A673 (cell line): ENCODE measurements around the gene VAMP2. TPM values are rescaled to one million over a fixed set of nuclear protein-coding genes. Genes with fewer than 3 reads are reported as not detected.
A peak's percentile ranks its signal among the peaks of the same experiment; 100 is the strongest.

Source experiments
- BruUV-seq: library from RNA; stranded (reverse); fragments of 400-500 nt; replicated peaks from 2 replicates; lab custom pipeline; 2021; lab: Mats Ljungman, UMichigan
- CTCF ChIA-PET: fragments of 300-600 bp; sonication (Branson Sonifier 250); formaldehyde crosslinking; loops from one replicate; lab custom pipeline; 2022; ENCODE audit warnings: antibody characterized with exemption; lab: Charles Lee
- POLR2A ChIA-PET: fragments of 300-600 bp; sonication (Branson Sonifier 250); formaldehyde crosslinking; loops from one replicate; lab custom pipeline; 2022; ENCODE audit warnings: antibody characterized with exemption; ENCODE audit not compliant: low non-redundant PET; lab: Charles Lee
- DNase-seq: peaks from one replicate; pipeline ENCODE4 v3.0.0-alpha.2; 2015; ENCODE audit warnings: low spot score
- H3K27ac ChIP-seq: fragments of 200-600 bp; sonication (generic); 2 replicates; pipeline ENCODE4 v1.5.1; 2016; ENCODE audit warnings: mixed run types, low read depth, mild to moderate bottlenecking, mixed read lengths, antibody characterized with exemption, low read length; ENCODE audit not compliant: poor library complexity, severe bottlenecking
- H3K27me3 ChIP-seq: fragments of 200-600 bp; sonication (generic); replicated peaks from 2 replicates; pipeline ENCODE4 v1.6.1; 2017; ENCODE audit warnings: mixed run types, low read depth, mild to moderate bottlenecking, mixed read lengths, antibody characterized with exemption, low read length; ENCODE audit not compliant: insufficient read depth, poor library complexity
- H3K36me3 ChIP-seq: fragments of 200-600 bp; sonication (generic); 2 replicates; pipeline ENCODE4 v1.6.1; 2016; ENCODE audit warnings: mixed run types, mild to moderate bottlenecking, mixed read lengths, antibody characterized with exemption, low read length; ENCODE audit not compliant: insufficient read depth, poor library complexity, severe bottlenecking
- H3K4me1 ChIP-seq: fragments of 200-600 bp; sonication (generic); 2 replicates; pipeline ENCODE4 v1.6.1; 2017; ENCODE audit warnings: mixed run types, mild to moderate bottlenecking, mixed read lengths, antibody characterized with exemption, low read length; ENCODE audit not compliant: insufficient read depth, poor library complexity, severe bottlenecking
- H3K4me3 ChIP-seq: fragments of 200-600 bp; sonication (generic); 2 replicates; pipeline ENCODE4 v1.5.1; 2016; ENCODE audit warnings: low read depth, mixed run types, mild to moderate bottlenecking, mixed read lengths, low read length; ENCODE audit not compliant: poor library complexity, severe bottlenecking
- H3K9me3 ChIP-seq: fragments of 200-600 bp; sonication (generic); 2 replicates; pipeline ENCODE4 v1.6.1; 2016; ENCODE audit warnings: mixed run types, low read depth, mild to moderate bottlenecking, mixed read lengths, antibody characterized with exemption, low read length; ENCODE audit not compliant: poor library complexity, severe bottlenecking
- CTCF ChIP-seq: fragments of 300-800, 200-600 bp; sonication (generic); conservative IDR thresholded peaks from 2 replicates; pipeline ENCODE4 v1.5.1; 2017; ENCODE audit warnings: low read depth, mild to moderate bottlenecking, antibody characterized with exemption, low read length, moderate library complexity, mixed read lengths
- EZH2 ChIP-seq: fragments of 200-600 bp; sonication (generic); IDR thresholded peaks from 2 replicates; pipeline ENCODE4 v1.6.1; 2017; ENCODE audit warnings: borderline replicate concordance, low read depth, mild to moderate bottlenecking, mixed read lengths, antibody characterized with exemption, low read length; ENCODE audit not compliant: poor library complexity, severe bottlenecking
- intact Hi-C: fragments of 100-400 bp; cut with micrococcal nuclease; formaldehyde crosslinking; loops from one replicate; pipeline ENCODE4 v1.10.0; 2022; ENCODE audit not compliant: unreplicated experiment
- total RNA-seq: library from RNA; stranded (reverse); gene quantifications from 2 replicates; pipeline ENCODE4 v1.2.3, GENCODE V29; 2021

VAMP2 gene
- total RNA-seq, 1 experiment from 2014 or later, result 41.3 TPM

- H3K4me3 ChIP-seq, result peak within 1 kb of the TSS; percentile 82
- ChIA-PET POLR2A (interaction anchor here (0.5 to 1.0 kb wide), 6 partner anchors 8 to 32 kb away, joined by 4 to 9 read pairs (median 5); no protein-coding TSS in a partner anchor), CTCF (interaction anchor here (0.6 to 1.2 kb wide), 3 partner anchors 11 to 49 kb away, joined by 3 to 5 read pairs (median 4); no protein-coding TSS in a partner anchor)
- intact Hi-C loops, result loop anchor here (1.0 kb wide), 2 partner anchors 10 to 23 kb away; no protein-coding TSS in a partner anchor
- H3K4me1 ChIP-seq, result peaks cover 11% of the 10 kb centered on the region
- H3K27ac ChIP-seq, result peak within 1 kb of the TSS; percentile 94
- H3K9me3 ChIP-seq, result no peaks in the 10 kb centered on the region
- BruUV-seq, result TSS peak; percentile 87
- peak; percentile 99 for DNase-seq
- TF ChIP-seq CTCF, result no peak
- TF ChIP-seq EZH2, result no peak
- no peaks in the 10 kb centered on the region for H3K27me3 ChIP-seq
- peaks cover 30% of the 10 kb centered on the region for H3K36me3 ChIP-seq
Measured at GRCh38 chr17:8209907-8210760, 47.4 kb upstream of the VAMP2 start, which contains the start of gene AURKB. Gene AURKB, minus strand, starts transcription at chr17:8210575. Its CDS starts 351 bp downstream, at chr17:8210224.

- H3K4me1 ChIP-seq, result peaks cover 11% of the 10 kb centered on the region
- peaks cover 48% of the 10 kb centered on the region for H3K36me3 ChIP-seq
- H3K4me3 ChIP-seq, result no peak overlapping the region
- H3K27ac ChIP-seq, result peak overlapping the region; percentile 4
- no peaks in the 10 kb centered on the region for H3K9me3 ChIP-seq
- ChIA-PET POLR2A (interaction anchor here (0.7 kb wide), 1 partner anchor 113 kb away, joined by 7 read pairs; no protein-coding TSS in a partner anchor), CTCF (no interaction called here)
- H3K27me3 ChIP-seq, result no peaks in the 10 kb centered on the region
- TF ChIP-seq EZH2, result no peak
- TF ChIP-seq CTCF, result no peak
- no TSS peak for BruUV-seq
- intact Hi-C loops, result no loop called here
- no peak for DNase-seq
Measured at GRCh38 chr17:8206536-8206935, 43.8 kb upstream of the VAMP2 start.

GRCh38 chr17:8204761-8205555 lies 42.2 kb upstream of the VAMP2 start:
- POLR2A ChIA-PET, result no interaction called here
- CTCF ChIA-PET, result no interaction called here
- Histone ChIP-seq H3K27me3 (no peaks in the 10 kb centered on the region), H3K4me1 (peaks cover 11% of the 10 kb centered on the region), H3K36me3 (peaks cover 48% of the 10 kb centered on the region), H3K9me3 (no peaks in the 10 kb centered on the region), H3K4me3 (no peak overlapping the region), H3K27ac (no peak overlapping the region)
- TF ChIP-seq EZH2 (no peak), CTCF (no peak)
- BruUV-seq, result no TSS peak
- intact Hi-C loops, result no loop called here
- no peak for DNase-seq
